H1 (cell line): ENCODE measurements around the gene SLC22A3. TPM values are rescaled to one million over a fixed set of nuclear protein-coding genes. Genes with fewer than 3 reads are reported as not detected.

Experiments
- CHD1 ChIP-seq: IDR thresholded peaks from 2 replicates; pipeline ENCODE4 v1.6.1; 2012; ENCODE audit warnings: low read depth, low read length, improper control_type of control experiment
- CREB1 ChIP-seq: IDR thresholded peaks from 2 replicates; pipeline ENCODE4 v1.6.1; 2012; ENCODE audit warnings: inconsistent platforms
- KDM1A ChIP-seq: fragments of 200-600, 300-600 bp; sonication (generic); IDR thresholded peaks from 2 replicates; pipeline ENCODE4 v1.7.1; 2016; ENCODE audit warnings: mild to moderate bottlenecking, low read length, borderline replicate concordance
- RAD21 ChIP-seq, 2 experiments: IDR thresholded peaks in 1 of 2; conservative IDR thresholded peaks in 1 of 2; 2 replicates each; pipeline ENCODE4 v1.6.1; 2011; ENCODE audit warnings: low read depth in 2 of 2, low read length in 2 of 2, improper control_type of control experiment in 1 of 2, inconsistent platforms in 1 of 2, mild to moderate bottlenecking in 1 of 2, moderate library complexity in 1 of 2
- TBP ChIP-seq: IDR thresholded peaks from 2 replicates; pipeline ENCODE4 v1.6.1; 2011; ENCODE audit warnings: low read depth, low read length, improper control_type of control experiment
- polyA plus RNA-seq, 7 experiments: library from polyadenylated mRNA; depleted of rRNA in 3 of 7; stranded (reverse) in 5 of 7; unstranded in 2 of 7; fragments of >200 nt in 5 of 7; fragments of 200-250 nt in 2 of 7; gene quantifications; 1 replicate in 5 of 7; 2 replicates in 1 of 7; 4 replicates in 1 of 7; pipeline versions ENCODE4 v1.2.1 to v1.2.3, GENCODE V29; 2011 to 2013; ENCODE audit warnings: missing spikeins in 2 of 7, mixed read lengths in 2 of 7
- total RNA-seq: library from RNA; stranded (reverse); fragmentation: NEBNext Ultra II Directional; extraction: Animal tissue kit (Norgen Biotek cat#: 25700); gene quantifications from 2 replicates; pipeline ENCODE4 v1.2.1, GENCODE V29; 2021

SLC22A3 gene
- total and polyA plus RNA-seq, 2 of the 8 experiments (the other 6 are each of a cell fraction or from before 2014, with no cell fraction given) = 1.0 to 2.9 TPM

GRCh38 chr6:160428818-160429619 is 80.8 kb downstream of the SLC22A3 start (continued):
- no peak for TF ChIP-seq TBP
- no peak for TF ChIP-seq RAD21 (IDR thresholded peaks at IDR 0.05 in 1 of 2, conservative IDR thresholded peaks at IDR 0.05 in 1 of 2; ENCODE audit: low read depth in 2 of 2, low read length in 2 of 2)
- no peak for TF ChIP-seq CREB1
- TF ChIP-seq KDM1A = no peak
- TF ChIP-seq CHD1 = no peak
